Mesendoderm (in vitro differentiated cells): Measurements from ENCODE around the gene TSHZ1.

Source experiments
- DNase-seq: peaks from one replicate; pipeline ENCODE4 v3.0.0; 2013
- H2AK5ac ChIP-seq: 2 replicates; pipeline ENCODE4 v1.6.1; 2013; ENCODE audit warnings: low read length, inconsistent platforms
- H2BK120ac ChIP-seq: 2 replicates; pipeline ENCODE4 v1.6.1; 2013; ENCODE audit warnings: low read depth, mild to moderate bottlenecking, low read length, moderate library complexity, mixed read lengths
- H2BK15ac ChIP-seq: replicated peaks from 2 replicates; pipeline ENCODE4 v1.6.1; 2013; ENCODE audit warnings: low read depth, mild to moderate bottlenecking, moderate library complexity
- H2BK5ac ChIP-seq: 2 replicates; pipeline ENCODE4 v1.6.1; 2013; ENCODE audit warnings: low read length, inconsistent platforms
- H3K18ac ChIP-seq: 2 replicates; pipeline ENCODE4 v1.6.1; 2013; ENCODE audit warnings: mild to moderate bottlenecking, low read length, mixed read lengths
- H3K23ac ChIP-seq: one replicate; pipeline ENCODE4 v1.6.1; 2013; ENCODE audit warnings: low read length
- H3K27ac ChIP-seq: 2 replicates; pipeline ENCODE4 v1.5.1; 2013; ENCODE audit warnings: low read depth, mild to moderate bottlenecking, inconsistent platforms, low read length, moderate library complexity
- H3K27me3 ChIP-seq: 2 replicates; pipeline ENCODE4 v1.6.1; 2013; ENCODE audit warnings: low read length, control low read depth, mild to moderate bottlenecking, inconsistent platforms; ENCODE audit not compliant: insufficient read depth, poor library complexity
- H3K36me3 ChIP-seq: 2 replicates; pipeline ENCODE4 v1.6.1; 2013; ENCODE audit warnings: low read length, inconsistent platforms; ENCODE audit not compliant: control insufficient read depth, insufficient read depth
- H3K4ac ChIP-seq: one replicate; pipeline ENCODE4 v1.6.1; 2013; ENCODE audit warnings: low read depth, mild to moderate bottlenecking, low read length, moderate library complexity
- H3K4me1 ChIP-seq: 2 replicates; pipeline ENCODE4 v1.6.1; 2013; ENCODE audit warnings: low read depth, low read length, inconsistent platforms; ENCODE audit not compliant: control insufficient read depth
- H3K4me2 ChIP-seq: 2 replicates; pipeline ENCODE4 v1.6.1; 2013; ENCODE audit warnings: low read length
- H3K4me3 ChIP-seq: 2 replicates; pipeline ENCODE4 v1.5.1; 2013; ENCODE audit warnings: mild to moderate bottlenecking, low read length
- H3K56ac ChIP-seq: one replicate; pipeline ENCODE4 v1.6.1; 2013; ENCODE audit warnings: low read length
- H3K79me1 ChIP-seq: 2 replicates; pipeline ENCODE4 v1.6.1; 2013; ENCODE audit warnings: low read length, inconsistent platforms
- H3K79me2 ChIP-seq: 2 replicates; pipeline ENCODE4 v1.6.1; 2013; ENCODE audit warnings: mild to moderate bottlenecking, low read length; ENCODE audit not compliant: control insufficient read depth, insufficient read depth
- H3K9ac ChIP-seq: 2 replicates; pipeline ENCODE4 v1.6.1; 2013; ENCODE audit warnings: low read length, inconsistent platforms
- H4K5ac ChIP-seq: one replicate; pipeline ENCODE4 v1.6.1; 2013; ENCODE audit warnings: low read length
- H4K8ac ChIP-seq: one replicate; pipeline ENCODE4 v1.6.1; 2013; ENCODE audit warnings: low read depth, mild to moderate bottlenecking, control low read depth, low read length, moderate library complexity
- WGBS: extraction: QIAGEN DNeasy Blood & Tissue Kit; methylation state at CpG from one replicate; pipeline ENCODE4 v1.1.7; 2013; ENCODE audit warnings: low lambda C conversion rate, missing lambda C conversion rate; ENCODE audit not compliant: insufficient coverage; ENCODE audit errors: extremely low coverage; 5-methylcytosine and 5-hydroxymethylcytosine counted together

TSHZ1 gene

DNA sequence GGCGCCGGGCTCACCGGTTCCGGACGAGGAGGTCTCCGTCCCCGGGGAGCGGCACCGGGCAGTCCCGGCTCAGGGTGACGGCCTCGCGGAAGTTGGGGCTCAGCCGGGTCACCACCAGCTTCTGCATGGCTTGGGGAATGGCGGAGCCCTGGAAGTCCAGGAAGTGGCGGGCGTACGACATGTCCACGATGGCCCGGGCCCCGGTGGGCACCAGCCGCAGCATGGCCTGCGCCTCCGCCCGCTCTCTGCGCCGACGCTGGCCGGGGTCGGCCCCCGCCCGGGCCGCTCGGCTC lies 1.8 kb upstream of the TSHZ1 start:
- peak overlapping the region; percentile 58 for H3K27ac ChIP-seq
- DNase-seq: no peak
- peaks cover 34% of the 10 kb centered on the region for H3K27me3 ChIP-seq
- H2BK15ac ChIP-seq: no peak overlapping the region
- peaks cover 3% of the 10 kb centered on the region for H3K4me1 ChIP-seq
- H3K36me3 ChIP-seq: no peaks in the 10 kb centered on the region
- H4K8ac ChIP-seq: no peak overlapping the region
- H3K79me1 ChIP-seq: no peaks in the 10 kb centered on the region
- H3K4ac ChIP-seq: peak overlapping the region; percentile 82
- WGBS: no CpG with 5 or more reads among the region's 34 CpGs
- peak overlapping the region; percentile 64 for H3K4me3 ChIP-seq
- no peak overlapping the region for H2BK120ac ChIP-seq
- H3K23ac ChIP-seq: no peak overlapping the region
- no peak overlapping the region for H2BK5ac ChIP-seq
- no peak overlapping the region for H4K5ac ChIP-seq
- H3K9ac ChIP-seq: peak overlapping the region; percentile 79
- peak overlapping the region; percentile 57 for H3K4me2 ChIP-seq
- H2AK5ac ChIP-seq: no peak overlapping the region
- peak overlapping the region; percentile 82 for H3K18ac ChIP-seq
- H3K79me2 ChIP-seq: no peaks in the 10 kb centered on the region
- H3K56ac ChIP-seq: peak overlapping the region; percentile 89

DNA sequence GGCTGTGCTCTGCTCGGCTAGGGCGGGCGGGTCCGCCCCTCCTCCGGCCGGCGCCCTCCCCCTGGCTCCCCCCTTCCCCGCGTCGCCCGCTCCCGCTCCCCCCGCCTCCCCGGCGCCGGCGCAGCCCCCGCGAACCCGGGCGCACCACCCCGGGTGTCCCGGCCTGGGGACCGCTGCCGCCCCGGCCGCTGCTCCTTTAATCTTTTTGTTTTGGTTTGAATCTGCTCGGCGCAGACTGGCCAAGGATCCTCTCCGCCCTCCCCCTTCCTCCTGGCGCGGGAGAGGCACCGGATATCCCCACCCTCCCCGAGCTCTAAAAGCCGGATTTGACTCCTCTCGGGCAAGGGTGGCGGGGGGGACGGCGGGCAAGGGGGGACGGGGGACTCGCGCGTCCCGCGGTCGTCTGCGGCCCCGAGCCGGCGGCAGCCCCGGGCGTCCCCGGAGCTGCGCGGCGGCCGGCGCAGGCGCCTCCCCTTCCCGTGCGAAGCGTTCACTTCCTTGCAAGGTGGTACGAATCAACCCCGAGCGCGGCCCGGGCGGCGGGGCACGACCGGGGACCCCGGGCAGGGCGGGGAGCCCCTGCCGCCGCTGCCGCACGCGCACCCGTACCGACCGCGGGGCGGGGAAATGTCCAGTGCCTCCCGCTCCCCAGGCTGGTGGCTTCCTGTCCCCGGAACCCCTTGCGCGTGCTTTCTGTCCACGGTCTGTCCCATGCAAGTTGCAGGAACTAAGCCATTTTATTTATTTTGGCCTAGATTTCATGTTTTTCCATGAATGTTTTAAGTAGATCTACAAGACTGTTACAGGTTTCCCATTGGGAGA lies 1.3 kb upstream of the TSHZ1 start, which contains the start of gene PTGR3:
Gene PTGR3, minus strand, starts transcription at position 11 of the 822 bp plus-strand sequence. CDS start 81 bp downstream, outside the sequence.
- no CpG with 5 or more reads among the region's 88 CpGs for WGBS
- peak within 1 kb of the TSS; percentile 58 for H3K27ac ChIP-seq
- peak within 1 kb of the TSS; percentile 82 for H3K18ac ChIP-seq

DNA sequence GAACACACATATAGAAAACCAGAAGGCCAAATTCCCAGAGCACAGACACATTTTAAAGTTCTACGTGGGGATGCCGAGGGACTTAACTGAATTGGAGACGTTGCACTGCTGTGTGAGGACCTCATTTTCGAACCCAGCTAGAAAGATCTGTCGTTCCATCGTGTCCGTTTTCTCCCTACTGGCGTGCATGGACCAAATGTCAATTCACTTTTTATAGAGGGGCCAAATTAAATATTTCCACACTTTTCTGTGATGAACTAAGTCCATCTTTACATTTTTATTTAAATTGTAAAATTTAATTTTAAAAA lies 692 bp upstream of the TSHZ1 start:
- Histone ChIP-seq H3K79me1 (no peaks in the 10 kb centered on the region), H2AK5ac (no peak overlapping the region), H3K4me3 (peak overlapping the region; percentile 51), H3K36me3 (no peaks in the 10 kb centered on the region), H3K4me1 (peaks cover 3% of the 10 kb centered on the region), H3K27me3 (peaks cover 30% of the 10 kb centered on the region), H4K5ac (no peak overlapping the region), H2BK5ac (no peak overlapping the region), H3K4me2 (peak overlapping the region; percentile 79), H3K4ac (no peak overlapping the region), H3K27ac (no peak overlapping the region), H3K18ac (peak overlapping the region; percentile 82), H3K79me2 (no peaks in the 10 kb centered on the region), H4K8ac (no peak overlapping the region), H3K23ac (no peak overlapping the region), H2BK15ac (no peak overlapping the region), H2BK120ac (no peak overlapping the region), H3K56ac (peak overlapping the region; percentile 91), H3K9ac (peak overlapping the region; percentile 72)
- no CpG with 5 or more reads among the region's 8 CpGs for WGBS
- DNase-seq: peak; percentile 32

More for the DNA sequence above, 1.3 kb upstream of the TSHZ1 start, which contains the start of gene PTGR3:
- Histone ChIP-seq H2BK15ac (no peak within 1 kb of the TSS), H3K23ac (peak within 1 kb of the TSS; percentile 24), H2BK120ac (peak within 1 kb of the TSS; percentile 62), H3K4ac (peak within 1 kb of the TSS; percentile 82), H4K8ac (no peak within 1 kb of the TSS), H3K4me2 (peak within 1 kb of the TSS; percentile 83), H2BK5ac (no peak within 1 kb of the TSS), H3K27me3 (peaks cover 34% of the 10 kb centered on the region), H3K56ac (peak within 1 kb of the TSS; percentile 91), H3K4me3 (peak within 1 kb of the TSS; percentile 64), H3K9ac (peak within 1 kb of the TSS; percentile 79), H3K4me1 (peaks cover 3% of the 10 kb centered on the region), H2AK5ac (no peak within 1 kb of the TSS), H4K5ac (no peak within 1 kb of the TSS), H3K79me2 (no peaks in the 10 kb centered on the region), H3K79me1 (no peaks in the 10 kb centered on the region), H3K36me3 (no peaks in the 10 kb centered on the region)
- peak; percentile 84 for DNase-seq

DNA sequence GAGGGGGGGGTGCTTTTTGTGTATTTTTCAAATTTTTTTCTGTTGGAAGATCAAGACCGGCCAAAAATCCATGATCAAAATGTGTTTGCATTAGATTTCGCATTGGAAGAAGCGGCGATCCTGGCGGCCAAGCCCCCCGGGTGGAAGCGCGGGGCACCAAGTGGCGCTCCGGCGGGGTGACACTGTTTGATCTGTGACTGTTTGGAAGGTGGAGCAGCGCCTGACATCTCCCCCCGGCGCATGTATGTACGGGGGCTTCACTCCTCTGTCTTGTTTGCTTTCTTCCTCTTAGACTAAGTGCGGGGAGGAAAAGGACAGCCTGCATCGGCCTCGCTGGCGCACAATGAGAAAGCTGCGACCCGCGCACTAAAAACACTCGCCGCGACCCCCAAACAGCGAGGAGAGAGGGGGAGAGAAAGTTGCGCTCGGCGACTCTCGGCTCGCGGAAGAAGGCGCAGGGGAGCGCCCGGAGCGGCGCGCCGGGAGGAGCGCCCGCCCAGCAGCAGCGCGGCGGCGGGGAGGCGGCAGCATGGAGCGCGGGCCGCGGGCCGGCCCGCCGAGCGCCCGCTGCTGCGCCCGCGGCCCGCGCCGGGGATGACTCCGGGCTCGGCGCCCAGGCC lies 515 bp downstream of the TSHZ1 start:
- Histone ChIP-seq H3K9ac (peak overlapping the region; percentile 60), H3K4me2 (peak overlapping the region; percentile 38), H4K5ac (no peak overlapping the region), H2BK120ac (no peak overlapping the region), H3K79me1 (no peaks in the 10 kb centered on the region), H3K56ac (peak overlapping the region; percentile 25), H3K4me1 (peaks cover 3% of the 10 kb centered on the region), H3K27me3 (peaks cover 24% of the 10 kb centered on the region), H2BK15ac (no peak overlapping the region), H3K4ac (no peak overlapping the region), H3K4me3 (peak overlapping the region; percentile 21), H3K36me3 (no peaks in the 10 kb centered on the region), H3K18ac (peak overlapping the region; percentile 45), H4K8ac (no peak overlapping the region), H3K27ac (no peak overlapping the region), H3K79me2 (no peaks in the 10 kb centered on the region), H2BK5ac (no peak overlapping the region), H2AK5ac (no peak overlapping the region), H3K23ac (no peak overlapping the region)
- WGBS: no CpG with 5 or more reads among the region's 64 CpGs
- peak; percentile 33 for DNase-seq

DNA sequence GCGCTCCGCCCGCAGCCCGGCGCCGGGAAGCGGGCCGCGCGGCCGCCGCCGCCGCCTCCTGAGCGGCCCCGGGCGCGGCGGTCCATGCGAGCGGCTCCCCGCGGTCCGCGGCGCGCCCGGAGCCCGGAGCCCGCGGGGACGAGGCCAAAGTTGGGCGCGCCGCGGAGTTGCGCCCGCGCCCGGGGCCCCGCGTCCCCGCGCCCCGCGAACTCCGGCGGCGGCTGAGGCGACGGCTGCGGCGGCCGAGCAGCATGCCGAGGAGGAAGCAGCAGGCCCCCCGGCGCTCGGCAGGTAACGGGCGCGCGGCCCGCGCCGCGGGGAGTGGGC lies 992 bp downstream of the TSHZ1 start:
- H2BK5ac ChIP-seq: no peak overlapping the region
- H2AK5ac ChIP-seq: no peak overlapping the region
- DNase-seq: no peak
- H3K4me2 ChIP-seq: peak overlapping the region; percentile 75
- peaks cover 3% of the 10 kb centered on the region for H3K4me1 ChIP-seq
- no peak overlapping the region for H4K5ac ChIP-seq
- H2BK15ac ChIP-seq: no peak overlapping the region
- H3K4me3 ChIP-seq: peak overlapping the region; percentile 11
- no peak overlapping the region for H3K27ac ChIP-seq
- H4K8ac ChIP-seq: no peak overlapping the region
- H3K56ac ChIP-seq: peak overlapping the region; percentile 74
- WGBS: no CpG with 5 or more reads among the region's 66 CpGs
- H3K9ac ChIP-seq: peak overlapping the region; percentile 54
- H3K36me3 ChIP-seq: no peaks in the 10 kb centered on the region
- H3K4ac ChIP-seq: no peak overlapping the region
- H3K79me2 ChIP-seq: no peaks in the 10 kb centered on the region
- peak overlapping the region; percentile 45 for H3K18ac ChIP-seq
- H3K23ac ChIP-seq: no peak overlapping the region
- H2BK120ac ChIP-seq: no peak overlapping the region
- H3K79me1 ChIP-seq: no peaks in the 10 kb centered on the region
- H3K27me3 ChIP-seq: peaks cover 19% of the 10 kb centered on the region
